Ovary (tissue), 9 donors: ENCODE results near the gene MAD1L1. TPM values are rescaled to one million over a fixed set of nuclear protein-coding genes. Genes with fewer than 3 reads are reported as not detected.

Experiments
- DNase-seq, 5 donors: peaks; one replicate each; pipeline ENCODE4 v3.0.0-alpha.2; 2019 to 2020
- H3K27ac ChIP-seq, 2 donors: fragments of 200-600 bp; one replicate each; pipeline versions ENCODE4 v1.5.1 to v1.8.0; 2019 to 2022
- H3K27me3 ChIP-seq: fragments of 200-600 bp; one replicate; pipeline ENCODE4 v1.8.0; 2022
- H3K36me3 ChIP-seq: fragments of 200-600 bp; sonication (generic); one replicate; pipeline ENCODE4 v1.5.1; 2019
- H3K4me1 ChIP-seq: one replicate; pipeline ENCODE4 v1.8.1; 2013; ENCODE audit warnings: mild to moderate bottlenecking, moderate library complexity; ENCODE audit not compliant: insufficient read depth
- H3K4me3 ChIP-seq: fragments of 200-600 bp; sonication (generic); one replicate; pipeline ENCODE4 v1.5.1; 2017
- H3K9me3 ChIP-seq, 2 donors: fragments of 200-600 bp in 1 of 2; sonication (generic) in 1 of 2; one replicate each; pipeline versions ENCODE4 v1.5.1 to v1.8.1; 2013 to 2019; ENCODE audit warnings: mild to moderate bottlenecking in 1 of 2, moderate library complexity in 1 of 2
- EP300 ChIP-seq: sonication (generic); formaldehyde crosslinking; IDR thresholded peaks from one replicate; pipeline ENCODE4 v1.6.1; 2017; ENCODE audit warnings: antibody characterized with exemption
- POLR2A ChIP-seq: fragments of 450-650 bp; IDR thresholded peaks from one replicate; pipeline ENCODE4 v1.6.1; 2017; ENCODE audit warnings: antibody characterized with exemption, mild to moderate bottlenecking, moderate library complexity
- WGBS, 3 donors: extraction: QIAGEN DNeasy Blood & Tissue Kit in 1 of 3; methylation state at CpG; one replicate each; pipeline versions ENCODE4 v1.1.5 to v1.1.7; 2013 to 2017; 5-methylcytosine and 5-hydroxymethylcytosine counted together
- intact Hi-C, 4 donors: fragments of 100-400 bp; cut with DNase I; formaldehyde crosslinking; loops; one replicate each; pipeline versions ENCODE4 v1.11.0 to v1.15.1; 2022 to 2023
- polyA plus RNA-seq, 2 donors: library from polyadenylated mRNA; stranded (reverse); fragments of 200-250 nt in 1 of 2; fragments of 350-450 nt in 1 of 2; fragmentation: Illumina TruSeq in 1 of 2; extraction: RNeasy Lipid Tissue Mini Kit (QIAGEN cat#74804) in 1 of 2; gene quantifications; one replicate each; pipeline ENCODE4 v1.2.3, GENCODE V29; 2013 to 2014
- total RNA-seq, 7 donors: library from RNA; depleted of rRNA in 2 of 7; stranded (reverse); fragments of >200 nt in 2 of 7; fragmentation: NEBNext Ultra II Directional in 3 of 7; extraction: Animal tissue kit (Norgen Biotek cat#: 25700) in 3 of 7; gene quantifications; one replicate each; pipeline versions ENCODE4 v1.1.0 to v1.2.4, GENCODE V29; 2016 to 2023
- TF ChIP-seq, protein P1 (sequence below), 3 donors: fragments of 450-650 bp in 2 of 3; fragments of 200-600 bp in 1 of 3; IDR thresholded peaks; one replicate each; pipeline versions ENCODE4 v1.5.1 to v1.8.0; 2016 to 2022; ENCODE audit warnings: antibody characterized with exemption in 3 of 3, mild to moderate bottlenecking in 1 of 3
- donor health status: DM: no; HTN: no; CAD: no; lungs with moderate emphysema.
- donor health status: DM: no; HTN: no; CAD: no.
- donor health status: Bipolar disorder and iron deficiency.
- donor health status: DM: yes; HTN: yes; CAD: no.
- donor health status: DM: no; HTN: no; CAD: no.
- donor health status: DM: yes; HTN: yes; CAD: no.

The MAD1L1 gene
- total and polyA plus RNA-seq, 9 donors, result 5.9 to 36.6 (median 22.8) TPM

GRCh38 chr7:2088801-2089200 is 143.9 kb downstream of the MAD1L1 start:
- no peak overlapping the region for H3K4me3 ChIP-seq
- TF ChIP-seq POLR2A, result no peak
- no peak for TF ChIP-seq EP300
- TF ChIP-seq, protein P1, sequence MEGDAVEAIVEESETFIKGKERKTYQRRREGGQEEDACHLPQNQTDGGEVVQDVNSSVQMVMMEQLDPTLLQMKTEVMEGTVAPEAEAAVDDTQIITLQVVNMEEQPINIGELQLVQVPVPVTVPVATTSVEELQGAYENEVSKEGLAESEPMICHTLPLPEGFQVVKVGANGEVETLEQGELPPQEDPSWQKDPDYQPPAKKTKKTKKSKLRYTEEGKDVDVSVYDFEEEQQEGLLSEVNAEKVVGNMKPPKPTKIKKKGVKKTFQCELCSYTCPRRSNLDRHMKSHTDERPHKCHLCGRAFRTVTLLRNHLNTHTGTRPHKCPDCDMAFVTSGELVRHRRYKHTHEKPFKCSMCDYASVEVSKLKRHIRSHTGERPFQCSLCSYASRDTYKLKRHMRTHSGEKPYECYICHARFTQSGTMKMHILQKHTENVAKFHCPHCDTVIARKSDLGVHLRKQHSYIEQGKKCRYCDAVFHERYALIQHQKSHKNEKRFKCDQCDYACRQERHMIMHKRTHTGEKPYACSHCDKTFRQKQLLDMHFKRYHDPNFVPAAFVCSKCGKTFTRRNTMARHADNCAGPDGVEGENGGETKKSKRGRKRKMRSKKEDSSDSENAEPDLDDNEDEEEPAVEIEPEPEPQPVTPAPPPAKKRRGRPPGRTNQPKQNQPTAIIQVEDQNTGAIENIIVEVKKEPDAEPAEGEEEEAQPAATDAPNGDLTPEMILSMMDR (IDR thresholded peaks at IDR 0.05), result no peak
- no peaks in the 10 kb centered on the region for H3K36me3 ChIP-seq
- intact Hi-C loops, result no loop called here
- H3K4me1 ChIP-seq, result peaks cover 2% of the 10 kb centered on the region
- WGBS, 3 donors, result 90 to 94% (median 91%) methylated on average over 15 of the region's 15 CpGs
- H3K9me3 ChIP-seq, result no peaks in the 10 kb centered on the region
- no peaks in the 10 kb centered on the region for H3K27me3 ChIP-seq
- no peak overlapping the region for H3K27ac ChIP-seq
- DNase-seq, result no peak

DNA sequence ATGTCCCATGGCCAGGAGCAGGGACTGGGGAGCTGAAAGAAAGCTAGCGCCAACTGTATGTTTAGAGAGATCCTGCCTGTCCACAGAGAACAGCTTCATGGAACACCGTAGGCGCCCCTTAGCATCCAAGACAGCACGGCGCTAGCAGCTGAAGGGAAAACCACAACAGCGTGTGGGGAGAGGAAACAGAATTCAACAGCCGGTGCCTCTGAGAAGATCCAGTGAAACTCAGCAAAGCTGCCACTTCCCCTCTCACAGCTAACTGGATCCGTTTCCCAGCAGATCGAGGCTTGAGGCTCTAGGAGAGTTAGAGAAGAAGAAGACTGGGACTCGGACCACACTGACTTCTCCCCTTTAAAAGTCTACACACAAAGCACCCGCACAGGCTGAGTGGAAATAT is 145.0 kb downstream of the MAD1L1 start:
- Histone ChIP-seq H3K36me3 (no peaks in the 10 kb centered on the region), H3K9me3 (no peaks in the 10 kb centered on the region), H3K4me1 (no peaks in the 10 kb centered on the region), H3K27me3 (no peaks in the 10 kb centered on the region), H3K4me3 (no peak overlapping the region), H3K27ac (no peak overlapping the region)
- TF ChIP-seq, protein P1 (IDR thresholded peaks at IDR 0.05), result no peak
- TF ChIP-seq EP300, result no peak
- TF ChIP-seq POLR2A, result no peak
- intact Hi-C loops, result no loop called here
- DNase-seq, result no peak
- WGBS, 3 donors, result 93 to 99% (median 97%) methylated on average over 11 of the region's 11 CpGs

DNA sequence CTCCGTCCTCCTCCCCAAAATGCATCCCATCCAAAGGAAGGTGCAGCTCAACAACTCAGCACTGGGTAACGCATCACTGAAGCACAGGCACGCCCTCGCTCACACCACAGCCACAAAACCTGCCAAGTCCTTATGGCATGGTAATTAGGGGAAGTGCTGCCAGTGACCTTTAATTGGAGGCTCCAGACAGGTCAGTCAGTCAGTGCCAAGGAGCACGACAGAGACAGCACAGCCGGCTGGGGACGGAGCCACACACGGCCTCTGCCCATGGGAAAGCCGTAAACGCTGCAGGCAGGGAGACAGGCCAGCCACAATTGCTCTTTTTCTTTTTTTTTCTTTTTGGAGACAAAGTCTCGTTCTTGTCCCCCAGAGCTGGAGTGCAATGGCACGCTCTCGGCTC is 146.5 kb downstream of the MAD1L1 start:
- no peak for TF ChIP-seq EP300
- TF ChIP-seq, protein P1 (IDR thresholded peaks at IDR 0.05), result no peak
- no peak for TF ChIP-seq POLR2A
- no peak overlapping the region for H3K4me3 ChIP-seq
- no peak for DNase-seq
- no peaks in the 10 kb centered on the region for H3K27me3 ChIP-seq
- no peaks in the 10 kb centered on the region for H3K36me3 ChIP-seq
- intact Hi-C loops, result no loop called here
- H3K27ac ChIP-seq, result no peak overlapping the region
- WGBS, 3 donors, result 90 to 93% (median 90%) methylated on average over 13 of the region's 13 CpGs
- peaks cover 3% of the 10 kb centered on the region for H3K4me1 ChIP-seq
- H3K9me3 ChIP-seq, result no peaks in the 10 kb centered on the region

DNA sequence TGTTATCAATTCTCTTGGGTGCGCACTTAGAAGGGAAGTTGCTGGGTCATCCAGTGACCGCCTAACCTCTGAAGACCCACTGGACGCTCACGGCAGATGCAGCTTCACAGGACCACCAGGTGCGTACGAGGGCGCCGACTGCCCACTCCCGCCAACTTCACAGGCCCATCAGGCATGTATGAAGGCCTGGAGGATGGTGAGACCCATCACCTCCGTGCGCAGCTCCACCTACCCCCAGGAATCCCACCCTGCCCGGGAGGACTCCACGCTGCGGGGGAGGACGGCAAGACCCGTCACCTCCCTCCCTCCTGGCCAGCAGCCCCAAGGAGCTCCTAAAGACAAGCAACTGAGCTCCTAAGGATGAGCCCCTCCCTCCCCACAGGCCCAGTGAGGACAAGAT is 146.9 kb downstream of the MAD1L1 start:
- no peak overlapping the region for H3K27ac ChIP-seq
- H3K4me3 ChIP-seq, result no peak overlapping the region
- peaks cover 3% of the 10 kb centered on the region for H3K4me1 ChIP-seq
- no peaks in the 10 kb centered on the region for H3K36me3 ChIP-seq
- intact Hi-C loops, result no loop called here
- peak in 1 of 5 donors; percentile 19 for DNase-seq
- TF ChIP-seq POLR2A, result no peak
- TF ChIP-seq EP300, result no peak
- TF ChIP-seq, protein P1 (IDR thresholded peaks at IDR 0.05), result no peak
- H3K27me3 ChIP-seq, result no peaks in the 10 kb centered on the region
- no peaks in the 10 kb centered on the region for H3K9me3 ChIP-seq
- WGBS, 3 donors, result 90 to 93% (median 91%) methylated on average over 16 of the region's 16 CpGs
